DND-41 (cell line): Measurements from ENCODE around the gene PIGS.

ENCODE experiments used
- ATAC-seq: fragments of 200-7000 bp; cut with Tn5 transposase; 3 replicates; pipeline ENCODE4 v1.9.1; 2021; ENCODE audit warnings: low read depth; ENCODE audit not compliant: insufficient read depth
- DNase-seq: peaks from one replicate; pipeline ENCODE4 v3.0.0-alpha.2; 2020
- H2AFZ ChIP-seq: 2 replicates; pipeline ENCODE4 v1.6.0; 2012; ENCODE audit warnings: low read depth, low read length
- H3K27ac ChIP-seq: 2 replicates; pipeline ENCODE4 v1.5.1; 2012; ENCODE audit warnings: low read length, inconsistent platforms
- H3K27me3 ChIP-seq: fragments of 200-600 bp; sonication (generic); 2 replicates; pipeline ENCODE4 v1.6.0; 2012; ENCODE audit warnings: low read length, mild to moderate bottlenecking, inconsistent platforms; ENCODE audit not compliant: insufficient read depth, poor library complexity
- H3K36me3 ChIP-seq: 2 replicates; pipeline ENCODE4 v1.5.1; 2012; ENCODE audit warnings: low read length, inconsistent platforms; ENCODE audit not compliant: insufficient read depth
- H3K4me1 ChIP-seq: 2 replicates; pipeline ENCODE4 v1.5.1; 2012; ENCODE audit warnings: mild to moderate bottlenecking, low read length; ENCODE audit not compliant: insufficient read depth
- H3K4me2 ChIP-seq: 2 replicates; pipeline ENCODE4 v1.6.0; 2012; ENCODE audit warnings: mild to moderate bottlenecking, moderate library complexity, low read length, inconsistent platforms; ENCODE audit not compliant: insufficient read depth
- H3K4me3 ChIP-seq, 2 experiments: fragments of 200-600 bp in 1 of 2; shearing (Covaris generic) in 1 of 2; 2 replicates each; pipeline ENCODE4 v1.5.1; 2012 to 2016; ENCODE audit warnings: inconsistent platforms in 2 of 2, low read length in 2 of 2, mild to moderate bottlenecking in 2 of 2, low read depth in 1 of 2, moderate library complexity in 1 of 2
- H3K79me2 ChIP-seq: 2 replicates; pipeline ENCODE4 v1.6.0; 2012; ENCODE audit warnings: low read length, inconsistent platforms; ENCODE audit not compliant: insufficient read depth
- H3K9ac ChIP-seq: 2 replicates; pipeline ENCODE4 v1.6.0; 2012; ENCODE audit warnings: low read depth, mild to moderate bottlenecking, inconsistent platforms, low read length, moderate library complexity
- H3K9me3 ChIP-seq: 2 replicates; pipeline ENCODE4 v1.5.1; 2012; ENCODE audit warnings: low read length, moderate library complexity, mild to moderate bottlenecking, inconsistent platforms; ENCODE audit not compliant: insufficient read depth, severe bottlenecking
- H4K20me1 ChIP-seq: 2 replicates; pipeline ENCODE4 v1.6.0; 2012; ENCODE audit warnings: low read length; ENCODE audit not compliant: insufficient read depth
- CTCF ChIP-seq: IDR thresholded peaks from 2 replicates; pipeline ENCODE4 v1.5.1; 2012; ENCODE audit warnings: borderline replicate concordance, low read length, moderate library complexity, mild to moderate bottlenecking; ENCODE audit not compliant: poor library complexity, severe bottlenecking; ENCODE audit errors: extremely low read depth
- EZH2 ChIP-seq: IDR thresholded peaks from 3 replicates; pipeline ENCODE4 v1.6.1; 2012; ENCODE audit warnings: borderline replicate concordance, low read depth, mild to moderate bottlenecking, moderate library complexity, low read length, inconsistent platforms; ENCODE audit not compliant: severe bottlenecking

PIGS gene

GRCh38 chr17:28573521-28573920 lies 2.2 kb upstream of the PIGS start:
- no peaks in the 10 kb centered on the region; the same call in 1 of the 2 replicates for H4K20me1 ChIP-seq
- H3K9ac ChIP-seq = no peak overlapping the region
- no peaks in the 10 kb centered on the region for H3K27me3 ChIP-seq
- ATAC-seq (no peak), DNase-seq (no peak)
- no peak overlapping the region for H3K27ac ChIP-seq
- H2AFZ ChIP-seq = no peak overlapping the region
- TF ChIP-seq EZH2 = no peak
- no peak for TF ChIP-seq CTCF
- peaks cover 28% of the 10 kb centered on the region for H3K36me3 ChIP-seq
- H3K9me3 ChIP-seq = no peaks in the 10 kb centered on the region
- peaks cover 35% of the 10 kb centered on the region for H3K4me1 ChIP-seq
- H3K79me2 ChIP-seq = peaks cover 29% of the 10 kb centered on the region
- H3K4me3 ChIP-seq = no peak overlapping the region
- H3K4me2 ChIP-seq = no peak overlapping the region

- Histone ChIP-seq H3K36me3 (peaks cover 23% of the 10 kb centered on the region), H3K9ac (0 out of 2 replicates have a peak overlapping the region, but pooled peaks have one; percentile 81), H3K27me3 (no peaks in the 10 kb centered on the region), H3K4me1 (peaks cover 35% of the 10 kb centered on the region), H3K4me3 (no peak overlapping the region), H2AFZ (no peak overlapping the region), H4K20me1 (no peaks in the 10 kb centered on the region; the same call in 1 of the 2 replicates), H3K9me3 (no peaks in the 10 kb centered on the region), H3K27ac (no peak overlapping the region), H3K79me2 (peaks cover 31% of the 10 kb centered on the region), H3K4me2 (no peak overlapping the region)
- TF ChIP-seq CTCF = no peak
- no peak for TF ChIP-seq EZH2
- DNase-seq = no peak
- ATAC-seq = no peak
These were observed 1.7 kb upstream of the PIGS start for GRCh38 chr17:28573040-28573380.

GRCh38 chr17:28572259-28573039 lies 1.1 kb upstream of the PIGS start:
- Histone ChIP-seq H3K36me3 (peaks cover 21% of the 10 kb centered on the region), H3K27me3 (no peaks in the 10 kb centered on the region), H2AFZ (peak overlapping the region; percentile 96), H3K27ac (peak overlapping the region; percentile 84), H3K79me2 (peaks cover 35% of the 10 kb centered on the region), H3K9me3 (no peaks in the 10 kb centered on the region), H3K4me2 (peak overlapping the region; percentile 99), H4K20me1 (no peaks in the 10 kb centered on the region; the same call in 1 of the 2 replicates), H3K4me3 (peak overlapping the region; percentile 93 to 100), H3K4me1 (peaks cover 39% of the 10 kb centered on the region), H3K9ac (peak overlapping the region; percentile 81)
- ATAC-seq = no peak
- DNase-seq = no peak
- TF ChIP-seq EZH2 = no peak
- no peak for TF ChIP-seq CTCF
